HEK293 (cell line): ENCODE results near the gene PTPRG.

Experiments
- OSR2 ChIP-seq: fragments of 450-650 bp; formaldehyde crosslinking; IDR thresholded peaks from 2 replicates; pipeline ENCODE4 v1.5.1; 2016; ENCODE audit warnings: missing biosample characterization, missing genetic modification characterization
- PATZ1 ChIP-seq: fragments of 450-650 bp; formaldehyde crosslinking; IDR thresholded peaks from 2 replicates; pipeline ENCODE4 v1.5.1; 2016; ENCODE audit warnings: missing biosample characterization, missing genetic modification characterization
- PRDM1 ChIP-seq: fragments of 450-650 bp; formaldehyde crosslinking; IDR thresholded peaks from 2 replicates; pipeline ENCODE4; 2016; ENCODE audit warnings: missing biosample characterization, missing genetic modification characterization
- SP3 ChIP-seq: fragments of 450-650 bp; formaldehyde crosslinking; IDR thresholded peaks from 2 replicates; pipeline ENCODE4 v1.5.1; 2016; ENCODE audit warnings: missing biosample characterization, missing genetic modification characterization
- SP7 ChIP-seq: fragments of 450-650 bp; formaldehyde crosslinking; IDR thresholded peaks from 2 replicates; pipeline ENCODE4 v1.5.1; 2016; ENCODE audit warnings: missing biosample characterization, missing genetic modification characterization
- ZBTB1 ChIP-seq: fragments of 450-650 bp; formaldehyde crosslinking; IDR thresholded peaks from 2 replicates; pipeline ENCODE4 v1.5.1; 2016; ENCODE audit warnings: missing biosample characterization, missing genetic modification characterization
- ZNF18 ChIP-seq: fragments of 450-650 bp; formaldehyde crosslinking; IDR thresholded peaks from 2 replicates; pipeline ENCODE4 v1.5.1; 2016; ENCODE audit warnings: missing biosample characterization, missing genetic modification characterization
- ZNF202 ChIP-seq: fragments of 450-650 bp; formaldehyde crosslinking; IDR thresholded peaks from 2 replicates; pipeline ENCODE4 v1.5.1; 2016; ENCODE audit warnings: missing biosample characterization, missing genetic modification characterization, borderline replicate concordance
- ZNF211 ChIP-seq: fragments of 450-650 bp; formaldehyde crosslinking; IDR thresholded peaks from 2 replicates; pipeline ENCODE4 v1.5.1; 2016; ENCODE audit warnings: low read depth, missing biosample characterization, missing genetic modification characterization
- ZNF311 ChIP-seq: fragments of 450-650 bp; formaldehyde crosslinking; IDR thresholded peaks from 2 replicates; pipeline ENCODE4 v1.5.1; 2017; ENCODE audit warnings: missing biosample characterization, missing genetic modification characterization, borderline replicate concordance
- ZNF341 ChIP-seq: fragments of 450-650 bp; formaldehyde crosslinking; IDR thresholded peaks from 2 replicates; pipeline ENCODE4; 2016; ENCODE audit warnings: low read depth, missing biosample characterization, missing genetic modification characterization
- ZNF354C ChIP-seq: fragments of 450-650 bp; formaldehyde crosslinking; IDR thresholded peaks from 2 replicates; pipeline ENCODE4 v1.5.1; 2016; ENCODE audit warnings: missing biosample characterization, missing genetic modification characterization, low read depth, borderline replicate concordance
- ZNF391 ChIP-seq: fragments of 450-650 bp; formaldehyde crosslinking; IDR thresholded peaks from 2 replicates; pipeline ENCODE4 v1.5.1; 2016; ENCODE audit warnings: low read depth, missing biosample characterization, missing genetic modification characterization, borderline replicate concordance
- ZNF416 ChIP-seq: fragments of 450-650 bp; formaldehyde crosslinking; IDR thresholded peaks from 2 replicates; pipeline ENCODE4 v1.5.1; 2016; ENCODE audit warnings: missing biosample characterization, missing genetic modification characterization
- ZNF501 ChIP-seq: fragments of 450-650 bp; formaldehyde crosslinking; IDR thresholded peaks from 2 replicates; pipeline ENCODE4 v1.5.1; 2016; ENCODE audit warnings: missing biosample characterization, missing genetic modification characterization
- ZNF518A ChIP-seq: fragments of 450-650 bp; formaldehyde crosslinking; conservative IDR thresholded peaks from 2 replicates; pipeline ENCODE4 v1.5.1; 2016; ENCODE audit warnings: low read depth, missing biosample characterization, missing genetic modification characterization
- ZNF555 ChIP-seq: fragments of 450-650 bp; formaldehyde crosslinking; conservative IDR thresholded peaks from 2 replicates; pipeline ENCODE4 v1.5.1; 2017; ENCODE audit warnings: missing biosample characterization, mild to moderate bottlenecking, missing genetic modification characterization, inconsistent platforms
- ZNF558 ChIP-seq: fragments of 450-650 bp; formaldehyde crosslinking; IDR thresholded peaks from 2 replicates; pipeline ENCODE4 v1.5.1; 2016; ENCODE audit warnings: missing biosample characterization, missing genetic modification characterization
- ZNF596 ChIP-seq: fragments of 450-650 bp; IDR thresholded peaks from 2 replicates; pipeline ENCODE4 v1.5.0; 2018; ENCODE audit warnings: missing biosample characterization, mild to moderate bottlenecking, missing genetic modification characterization, moderate library complexity
- ZNF639 ChIP-seq: fragments of 450-650 bp; formaldehyde crosslinking; IDR thresholded peaks from 2 replicates; pipeline ENCODE4 v1.5.1; 2016; ENCODE audit warnings: missing biosample characterization, missing genetic modification characterization
- ZNF654 ChIP-seq: fragments of 450-650 bp; formaldehyde crosslinking; IDR thresholded peaks from 2 replicates; pipeline ENCODE4 v1.5.1; 2016; ENCODE audit warnings: low read depth, missing biosample characterization, missing genetic modification characterization
- ZNF701 ChIP-seq: fragments of 450-650 bp; formaldehyde crosslinking; IDR thresholded peaks from 2 replicates; pipeline ENCODE4 v1.5.1; 2016; ENCODE audit warnings: missing biosample characterization, missing genetic modification characterization
- ZNF707 ChIP-seq: fragments of 450-650 bp; formaldehyde crosslinking; IDR thresholded peaks from 2 replicates; pipeline ENCODE4 v1.5.1; 2016; ENCODE audit warnings: missing biosample characterization, missing genetic modification characterization
- ZNF747 ChIP-seq: fragments of 450-650 bp; formaldehyde crosslinking; IDR thresholded peaks from 2 replicates; pipeline ENCODE4 v1.5.1; 2016; ENCODE audit warnings: missing biosample characterization, missing genetic modification characterization
- ZNF776 ChIP-seq: fragments of 450-650 bp; formaldehyde crosslinking; IDR thresholded peaks from 2 replicates; pipeline ENCODE4 v1.5.0; 2017; ENCODE audit warnings: missing biosample characterization, missing genetic modification characterization, borderline replicate concordance
- ZNF843 ChIP-seq: fragments of 450-650 bp; formaldehyde crosslinking; IDR thresholded peaks from 2 replicates; pipeline ENCODE4 v1.5.1; 2016; ENCODE audit warnings: missing biosample characterization, missing genetic modification characterization
- ZSCAN16 ChIP-seq: fragments of 450-650 bp; formaldehyde crosslinking; IDR thresholded peaks from 2 replicates; pipeline ENCODE4 v1.5.1; 2016; ENCODE audit warnings: missing biosample characterization, missing genetic modification characterization

PTPRG gene

GRCh38 chr3:61894988-61895935, 333.9 kb downstream of the PTPRG start (continued):
- TF ChIP-seq ZNF776 (tag by site-specific recombination) (no peak), ZNF202 (tag by site-specific recombination) (no peak), ZNF558 (tag by site-specific recombination) (peak; percentile 52), ZNF596 (tag by site-specific recombination) (peak; percentile 7; the same call in 1 of the 2 replicates), ZNF555 (tag by site-specific recombination) (no peak), ZNF311 (tag by site-specific recombination) (no peak), ZNF341 (no peak), ZNF701 (tag by site-specific recombination) (no peak), ZNF707 (tag by site-specific recombination) (no peak), ZNF501 (tag by site-specific recombination) (peak; percentile 71), ZNF211 (no peak), ZNF654 (tag by site-specific recombination) (peak; percentile 10; the same call in 1 of the 2 replicates), OSR2 (tag by site-specific recombination) (peak; percentile 99), ZNF843 (tag by site-specific recombination) (peak; percentile 93), ZNF518A (tag by site-specific recombination) (peak; percentile 48), ZNF416 (tag by site-specific recombination) (no peak), ZNF747 (tag by site-specific recombination) (no peak), ZNF391 (tag by site-specific recombination) (peak; percentile 73; the same call in 1 of the 2 replicates), PRDM1 (tag by site-specific recombination) (peak; percentile 50), ZSCAN16 (tag by site-specific recombination) (peak; percentile 57; the same call in 1 of the 2 replicates), SP7 (tag by site-specific recombination) (peak; percentile 98), PATZ1 (tag by site-specific recombination) (peak; percentile 66), ZNF354C (tag by site-specific recombination) (0 out of 2 replicates have a peak, but pooled peaks have one; percentile 27), SP3 (tag by site-specific recombination) (peak; percentile 52; the same call in 1 of the 2 replicates), ZBTB1 (tag by site-specific recombination) (peak; percentile 85; the same call in 1 of the 2 replicates), ZNF18 (tag by site-specific recombination) (peak; percentile 65; the same call in 1 of the 2 replicates), ZNF639 (peak; percentile 96)
